Epithelial cell of esophagus (primary cell): ENCODE results near the gene NECAB2.

ENCODE experiments used
- DNase-seq: peaks from one replicate; pipeline ENCODE4 v3.0.0; 2010; ENCODE audit warnings: low read depth
- H3K4me3 ChIP-seq: 2 replicates; pipeline ENCODE4 v1.5.1; 2011; ENCODE audit warnings: mild to moderate bottlenecking, low read length, control low read depth
- TF ChIP-seq, protein P1 (sequence below): IDR thresholded peaks from 2 replicates; pipeline ENCODE4 v1.5.1; 2011; ENCODE audit warnings: low read depth, mild to moderate bottlenecking, low read length, control low read depth, inconsistent platforms; ENCODE audit not compliant: insufficient read depth; ENCODE audit errors: missing control alignments

Gene NECAB2

DNA sequence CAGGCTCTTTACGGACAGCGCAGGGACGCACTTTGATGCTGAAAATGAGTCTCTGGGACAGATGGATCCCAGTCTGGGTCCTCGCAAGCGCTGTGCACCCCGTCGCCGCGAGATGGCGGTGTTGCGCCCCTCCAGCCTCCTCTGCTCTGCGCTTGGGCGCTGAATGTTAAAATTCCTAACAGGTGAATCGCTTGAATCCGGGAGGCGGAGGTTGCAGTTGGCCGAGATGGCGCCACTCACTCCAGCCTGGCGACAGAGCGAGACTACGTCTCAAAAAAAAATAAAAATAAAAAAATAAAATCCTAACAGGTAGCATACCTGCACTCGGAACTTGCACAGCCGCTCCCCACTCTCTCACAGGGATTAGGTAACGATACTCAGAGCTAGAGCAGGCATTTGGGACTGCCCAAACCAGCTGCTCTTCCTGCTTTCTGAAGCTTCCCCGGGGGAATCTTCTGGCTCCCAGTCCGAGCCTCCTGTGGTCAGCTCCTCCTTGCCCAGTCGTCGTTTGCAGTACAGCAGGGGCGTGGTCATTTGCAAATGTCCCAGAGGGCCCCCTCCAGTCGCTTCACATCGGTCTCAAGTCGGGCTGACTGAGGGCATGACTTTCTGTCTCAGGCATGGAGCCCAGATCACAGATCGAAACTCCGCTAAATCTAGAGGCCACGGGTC is 41.2 kb upstream of the NECAB2 start:
- TF ChIP-seq, protein P1, sequence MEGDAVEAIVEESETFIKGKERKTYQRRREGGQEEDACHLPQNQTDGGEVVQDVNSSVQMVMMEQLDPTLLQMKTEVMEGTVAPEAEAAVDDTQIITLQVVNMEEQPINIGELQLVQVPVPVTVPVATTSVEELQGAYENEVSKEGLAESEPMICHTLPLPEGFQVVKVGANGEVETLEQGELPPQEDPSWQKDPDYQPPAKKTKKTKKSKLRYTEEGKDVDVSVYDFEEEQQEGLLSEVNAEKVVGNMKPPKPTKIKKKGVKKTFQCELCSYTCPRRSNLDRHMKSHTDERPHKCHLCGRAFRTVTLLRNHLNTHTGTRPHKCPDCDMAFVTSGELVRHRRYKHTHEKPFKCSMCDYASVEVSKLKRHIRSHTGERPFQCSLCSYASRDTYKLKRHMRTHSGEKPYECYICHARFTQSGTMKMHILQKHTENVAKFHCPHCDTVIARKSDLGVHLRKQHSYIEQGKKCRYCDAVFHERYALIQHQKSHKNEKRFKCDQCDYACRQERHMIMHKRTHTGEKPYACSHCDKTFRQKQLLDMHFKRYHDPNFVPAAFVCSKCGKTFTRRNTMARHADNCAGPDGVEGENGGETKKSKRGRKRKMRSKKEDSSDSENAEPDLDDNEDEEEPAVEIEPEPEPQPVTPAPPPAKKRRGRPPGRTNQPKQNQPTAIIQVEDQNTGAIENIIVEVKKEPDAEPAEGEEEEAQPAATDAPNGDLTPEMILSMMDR = peak; percentile 91
- peak; percentile 87 for DNase-seq
- H3K4me3 ChIP-seq = peak overlapping the region; percentile 35

DNA sequence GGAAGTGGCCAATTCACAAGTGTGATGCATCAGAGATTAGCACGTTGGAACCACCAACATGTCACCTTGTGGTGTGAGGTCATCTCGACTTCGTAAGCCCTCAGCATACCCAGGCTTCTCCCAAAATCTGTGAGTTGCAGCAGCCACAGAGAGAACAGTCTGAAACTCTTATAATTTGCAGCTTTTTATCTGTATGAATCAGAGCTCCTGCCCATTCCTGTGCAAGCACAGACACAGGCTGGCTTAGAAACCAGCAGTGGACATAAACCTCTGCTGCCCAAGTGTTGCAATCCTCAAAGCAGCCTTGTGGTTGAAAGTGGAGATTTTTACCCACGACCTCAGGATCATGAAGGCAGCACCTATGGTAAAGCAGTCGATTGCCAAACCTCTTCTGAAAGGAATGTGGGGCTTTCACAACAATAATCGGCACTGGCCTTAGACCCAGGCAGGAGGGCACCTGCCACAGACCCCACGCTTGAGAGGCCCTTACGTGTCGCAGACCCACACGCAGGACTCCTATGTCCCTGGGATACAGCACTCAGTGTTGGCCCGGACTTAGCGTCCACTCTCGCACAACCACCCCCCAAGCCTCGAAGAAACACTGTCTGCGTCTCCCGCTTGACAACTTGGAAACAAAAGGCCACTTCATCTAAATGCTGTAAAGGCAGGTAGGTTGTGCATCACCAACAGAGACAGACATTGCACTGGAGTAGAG is 39.5 kb upstream of the NECAB2 start:
- peak; percentile 81 for DNase-seq
- H3K4me3 ChIP-seq = no peak overlapping the region
- TF ChIP-seq, protein P1 = no peak

- DNase-seq = no peak
- H3K4me3 ChIP-seq = no peak overlapping the region
- TF ChIP-seq, protein P1 = no peak
Observed at GRCh38 chr16:83929811-83930555, 38.1 kb upstream of the NECAB2 start.

- TF ChIP-seq, protein P1 = no peak
- H3K4me3 ChIP-seq = no peak overlapping the region
- no peak for DNase-seq
Observed at GRCh38 chr16:83930730-83931500, 37.1 kb upstream of the NECAB2 start.

GRCh38 chr16:83931556-83931955 is 36.5 kb upstream of the NECAB2 start:
- no peak for DNase-seq
- TF ChIP-seq, protein P1 = no peak
- H3K4me3 ChIP-seq = no peak overlapping the region

- H3K4me3 ChIP-seq = no peak overlapping the region
- TF ChIP-seq, protein P1 = no peak
- no peak for DNase-seq
Observed at GRCh38 chr16:83932304-83932703, 35.7 kb upstream of the NECAB2 start.
